Panc1 (cell line): Measurements from ENCODE around the gene VOPP1. TPM values are rescaled to one million over a fixed set of nuclear protein-coding genes. Genes with fewer than 3 reads are reported as not detected.

Source experiments
- ATAC-seq: fragments of 200-7000 bp; cut with Tn5 transposase; 2 replicates; pipeline ENCODE4 v1.9.1; 2020; ENCODE audit warnings: mild to moderate bottlenecking, moderate library complexity
- BruUV-seq: library from RNA; stranded (reverse); fragments of 400-500 nt; replicated peaks from 2 replicates; lab custom pipeline; 2021; lab: Mats Ljungman, UMichigan
- CTCF ChIA-PET: fragments of 300-600 bp; sonication (Branson Sonifier 250); formaldehyde crosslinking; loops from one replicate; lab custom pipeline; 2022; ENCODE audit warnings: antibody characterized with exemption; lab: Charles Lee
- POLR2A ChIA-PET: fragments of 300-600 bp; sonication (Branson Sonifier 250); formaldehyde crosslinking; loops from one replicate; lab custom pipeline; 2022; ENCODE audit warnings: antibody characterized with exemption; lab: Charles Lee
- DNase-seq: peaks from one replicate; pipeline ENCODE4 v3.0.0-alpha.2; 2010; ENCODE audit warnings: low read depth, low spot score
- H3K27ac ChIP-seq: 2 replicates; pipeline ENCODE4 v1.5.1; 2011; ENCODE audit warnings: mild to moderate bottlenecking, low read length, inconsistent platforms
- H3K27me3 ChIP-seq: fragments of 200-500 bp; sonication (Bioruptor generic); 2 replicates; pipeline ENCODE4 v1.6.0; 2014; ENCODE audit warnings: low read length, inconsistent platforms; ENCODE audit not compliant: control insufficient read depth, insufficient read depth
- H3K36me3 ChIP-seq: fragments of 200-500 bp; sonication (Bioruptor generic); 2 replicates; pipeline ENCODE4 v1.5.1; 2014; ENCODE audit warnings: inconsistent platforms, mild to moderate bottlenecking, low read length, moderate library complexity; ENCODE audit not compliant: control insufficient read depth, insufficient read depth
- H3K4me1 ChIP-seq: 2 replicates; pipeline ENCODE4 v1.5.1; 2011; ENCODE audit warnings: inconsistent platforms, mild to moderate bottlenecking, low read length, moderate library complexity; ENCODE audit not compliant: control insufficient read depth, insufficient read depth
- H3K4me3 ChIP-seq, 2 experiments: 2 replicates each; pipeline ENCODE4 v1.5.1; 2011 to 2012; ENCODE audit warnings: low read depth in 2 of 2, low read length in 2 of 2, mild to moderate bottlenecking in 2 of 2, inconsistent platforms in 1 of 2, moderate library complexity in 1 of 2
- H3K9me3 ChIP-seq: fragments of 200-500 bp; sonication (Bioruptor generic); 2 replicates; pipeline ENCODE4 v1.5.1; 2014; ENCODE audit warnings: low read depth, mild to moderate bottlenecking, inconsistent platforms, low read length, moderate library complexity; ENCODE audit not compliant: control insufficient read depth, insufficient read depth
- CTCF ChIP-seq: fragments of 450-650 bp; IDR thresholded peaks from 2 replicates; pipeline ENCODE4 v1.5.1; 2017; ENCODE audit warnings: mild to moderate bottlenecking
- POLR2AphosphoS5 ChIP-seq: IDR thresholded peaks from 2 replicates; pipeline ENCODE4 v1.6.1; 2012; ENCODE audit warnings: mild to moderate bottlenecking, low read depth, low read length, moderate library complexity
- SIN3A ChIP-seq: IDR thresholded peaks from 2 replicates; pipeline ENCODE4 v1.6.1; 2012; ENCODE audit warnings: low read depth, mild to moderate bottlenecking, low read length, moderate library complexity, borderline replicate concordance; ENCODE audit not compliant: insufficient read depth
- TCF7L2 ChIP-seq: IDR thresholded peaks from 2 replicates; pipeline ENCODE4 v1.6.1; 2011; ENCODE audit warnings: mild to moderate bottlenecking, low read depth, low read length, inconsistent platforms
- in situ Hi-C: cut with HindIII; loops from 2 replicates; pipeline ENCODE4 v1.10.0; 2016; ENCODE audit warnings: low sequenced_read_pairs, low pct_unique_long_range_greater_than_20kb
- intact Hi-C: fragments of 100-400 bp; cut with micrococcal nuclease; formaldehyde crosslinking; loops from one replicate; pipeline ENCODE4 v1.10.0; 2022; ENCODE audit not compliant: unreplicated experiment
- total RNA-seq: library from RNA; stranded (reverse); gene quantifications from one replicate; pipeline ENCODE4 v1.2.1, GENCODE V29; 2021; ENCODE audit not compliant: unreplicated experiment
- TF ChIP-seq, protein P1 (sequence below), 2 experiments: IDR thresholded peaks; 2 replicates each; pipeline ENCODE4 v1.6.1; 2011 to 2012; ENCODE audit warnings: low read depth in 2 of 2, control low read depth in 1 of 2, low read length in 1 of 2, mild to moderate bottlenecking in 1 of 2, moderate library complexity in 1 of 2; ENCODE audit not compliant: insufficient read depth in 1 of 2

Gene VOPP1
- total RNA-seq, 1 experiment from 2014 or later: 131 TPM

- no peaks in the 10 kb centered on the region for H3K36me3 ChIP-seq
- no peaks in the 10 kb centered on the region for H3K27me3 ChIP-seq
- H3K9me3 ChIP-seq: no peaks in the 10 kb centered on the region
- CTCF ChIA-PET: no interaction called here
- BruUV-seq: no TSS peak
- intact Hi-C loops (loop anchor here (10.0 kb wide), 1 partner anchor 157 kb away; no protein-coding TSS in a partner anchor), in situ Hi-C loops (no loop called here)
- no peak overlapping the region for H3K27ac ChIP-seq
- POLR2A ChIA-PET: no interaction called here
- no peak for ATAC-seq
- no peak for DNase-seq
- TF ChIP-seq SIN3A: no peak
- no peak for TF ChIP-seq POLR2AphosphoS5
- TF ChIP-seq, protein P1, sequence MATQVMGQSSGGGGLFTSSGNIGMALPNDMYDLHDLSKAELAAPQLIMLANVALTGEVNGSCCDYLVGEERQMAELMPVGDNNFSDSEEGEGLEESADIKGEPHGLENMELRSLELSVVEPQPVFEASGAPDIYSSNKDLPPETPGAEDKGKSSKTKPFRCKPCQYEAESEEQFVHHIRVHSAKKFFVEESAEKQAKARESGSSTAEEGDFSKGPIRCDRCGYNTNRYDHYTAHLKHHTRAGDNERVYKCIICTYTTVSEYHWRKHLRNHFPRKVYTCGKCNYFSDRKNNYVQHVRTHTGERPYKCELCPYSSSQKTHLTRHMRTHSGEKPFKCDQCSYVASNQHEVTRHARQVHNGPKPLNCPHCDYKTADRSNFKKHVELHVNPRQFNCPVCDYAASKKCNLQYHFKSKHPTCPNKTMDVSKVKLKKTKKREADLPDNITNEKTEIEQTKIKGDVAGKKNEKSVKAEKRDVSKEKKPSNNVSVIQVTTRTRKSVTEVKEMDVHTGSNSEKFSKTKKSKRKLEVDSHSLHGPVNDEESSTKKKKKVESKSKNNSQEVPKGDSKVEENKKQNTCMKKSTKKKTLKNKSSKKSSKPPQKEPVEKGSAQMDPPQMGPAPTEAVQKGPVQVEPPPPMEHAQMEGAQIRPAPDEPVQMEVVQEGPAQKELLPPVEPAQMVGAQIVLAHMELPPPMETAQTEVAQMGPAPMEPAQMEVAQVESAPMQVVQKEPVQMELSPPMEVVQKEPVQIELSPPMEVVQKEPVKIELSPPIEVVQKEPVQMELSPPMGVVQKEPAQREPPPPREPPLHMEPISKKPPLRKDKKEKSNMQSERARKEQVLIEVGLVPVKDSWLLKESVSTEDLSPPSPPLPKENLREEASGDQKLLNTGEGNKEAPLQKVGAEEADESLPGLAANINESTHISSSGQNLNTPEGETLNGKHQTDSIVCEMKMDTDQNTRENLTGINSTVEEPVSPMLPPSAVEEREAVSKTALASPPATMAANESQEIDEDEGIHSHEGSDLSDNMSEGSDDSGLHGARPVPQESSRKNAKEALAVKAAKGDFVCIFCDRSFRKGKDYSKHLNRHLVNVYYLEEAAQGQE (IDR thresholded peaks at IDR 0.05; ENCODE audit: insufficient read depth in 1 of 2, low read depth in 2 of 2, low read length in 1 of 2): no peak
- TF ChIP-seq CTCF: no peak
- no peak for TF ChIP-seq TCF7L2
- H3K4me1 ChIP-seq: no peaks in the 10 kb centered on the region
- H3K4me3 ChIP-seq: no peak overlapping the region
Measured at GRCh38 chr7:55438085-55438756, 134.1 kb downstream of the VOPP1 start.

DNA sequence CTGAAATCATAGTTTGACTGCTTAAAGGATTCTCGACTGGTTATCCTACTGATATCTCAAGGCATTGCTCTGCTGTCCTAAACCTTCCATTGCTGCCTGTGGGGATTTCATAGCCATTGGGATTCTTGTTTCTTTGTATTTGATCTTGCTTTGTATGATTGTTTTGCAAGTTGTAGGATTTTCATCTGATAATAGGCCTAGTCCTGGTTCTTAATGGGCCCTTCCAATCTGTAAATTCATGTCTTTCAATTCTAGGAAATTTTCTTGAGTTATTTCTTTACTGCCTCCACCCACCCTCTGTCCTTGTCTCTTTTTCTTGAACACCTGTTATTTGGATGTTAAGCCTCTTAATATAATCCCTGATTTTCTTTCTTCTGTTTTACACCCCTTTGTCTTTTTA lies 134.9 kb downstream of the VOPP1 start:
- TF ChIP-seq TCF7L2 (no peak), SIN3A (no peak), POLR2AphosphoS5 (no peak), CTCF (no peak)
- TF ChIP-seq, protein P1 (IDR thresholded peaks at IDR 0.05; ENCODE audit: insufficient read depth in 1 of 2, low read depth in 2 of 2, low read length in 1 of 2): no peak
- CTCF ChIA-PET: no interaction called here
- POLR2A ChIA-PET: no interaction called here

More for the DNA sequence above, 134.9 kb downstream of the VOPP1 start:
- H3K4me3 ChIP-seq: no peak overlapping the region
- BruUV-seq: no TSS peak
- DNase-seq: no peak
- no peaks in the 10 kb centered on the region for H3K4me1 ChIP-seq
- in situ Hi-C loops: no loop called here
- H3K27ac ChIP-seq: no peak overlapping the region
- intact Hi-C loops: loop anchor here (10.0 kb wide), 1 partner anchor 157 kb away; no protein-coding TSS in a partner anchor
- no peaks in the 10 kb centered on the region for H3K27me3 ChIP-seq
- no peaks in the 10 kb centered on the region for H3K9me3 ChIP-seq
- ATAC-seq: no peak
- H3K36me3 ChIP-seq: no peaks in the 10 kb centered on the region
